HG03520 (cell line): ENCODE results near the gene A2M.

Experiments used
- ATAC-seq: cut with Tn5 transposase; IDR thresholded peaks from one replicate; pipeline ENCODE4 v1.9.1; 2021; ENCODE audit warnings: mild to moderate bottlenecking, moderate library complexity; ENCODE audit not compliant: unreplicated experiment

A2M gene

GRCh38 chr12:9099552-9100190, 16.0 kb downstream of the A2M start:
- ATAC-seq = no peak

GRCh38 chr12:9098463-9099026, 17.2 kb downstream of the A2M start:
- ATAC-seq = no peak

- no peak for ATAC-seq
Measured at GRCh38 chr12:9098115-9098452, 17.6 kb downstream of the A2M start.

DNA sequence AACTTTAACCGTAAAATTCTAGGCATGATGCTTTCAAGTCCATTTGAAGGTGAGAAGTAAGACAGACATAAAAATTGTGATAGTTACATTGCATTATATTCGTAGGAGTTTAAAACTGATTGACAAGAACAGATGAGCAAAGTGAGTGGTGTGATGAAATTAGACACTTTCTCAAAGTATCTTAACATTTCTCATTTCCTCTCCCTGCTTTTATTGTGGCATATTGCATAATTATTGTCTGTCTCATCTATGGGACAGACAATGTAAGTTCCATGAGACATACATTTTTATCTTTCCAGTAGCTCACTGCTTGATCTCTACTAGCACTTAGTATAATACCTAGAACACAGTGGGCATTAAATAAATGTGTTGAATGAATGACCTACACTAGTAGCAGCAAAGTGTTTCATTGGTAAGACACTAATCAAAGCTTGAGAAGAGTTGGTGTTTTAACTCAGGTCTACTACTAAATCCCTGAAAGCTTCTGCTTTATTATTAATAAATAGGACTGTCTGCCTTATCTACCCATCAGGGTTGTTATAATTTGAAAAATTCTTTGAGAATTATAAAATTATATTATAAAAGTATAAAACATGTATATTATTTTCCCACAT, 19.0 kb downstream of the A2M start:
- no peak for ATAC-seq

DNA sequence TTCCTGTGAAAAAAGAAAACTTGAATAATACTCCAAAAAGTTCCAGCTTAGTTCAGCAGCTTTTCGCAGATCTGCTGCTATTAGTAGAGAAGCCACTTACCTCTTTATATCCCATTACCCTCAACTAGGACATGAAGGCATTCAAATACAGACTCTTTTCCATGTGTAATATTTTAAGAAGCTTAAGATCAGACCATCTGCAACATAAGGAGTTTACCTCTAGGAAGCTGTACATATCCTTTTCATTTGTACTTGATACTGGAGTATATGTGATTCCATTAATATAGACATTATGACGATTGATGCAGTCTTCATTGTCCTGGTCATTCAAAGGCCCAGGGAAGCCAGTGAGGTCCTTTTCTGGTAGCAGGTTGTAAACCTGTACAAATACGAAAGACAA, 20.4 kb downstream of the A2M start:
- no peak for ATAC-seq

DNA sequence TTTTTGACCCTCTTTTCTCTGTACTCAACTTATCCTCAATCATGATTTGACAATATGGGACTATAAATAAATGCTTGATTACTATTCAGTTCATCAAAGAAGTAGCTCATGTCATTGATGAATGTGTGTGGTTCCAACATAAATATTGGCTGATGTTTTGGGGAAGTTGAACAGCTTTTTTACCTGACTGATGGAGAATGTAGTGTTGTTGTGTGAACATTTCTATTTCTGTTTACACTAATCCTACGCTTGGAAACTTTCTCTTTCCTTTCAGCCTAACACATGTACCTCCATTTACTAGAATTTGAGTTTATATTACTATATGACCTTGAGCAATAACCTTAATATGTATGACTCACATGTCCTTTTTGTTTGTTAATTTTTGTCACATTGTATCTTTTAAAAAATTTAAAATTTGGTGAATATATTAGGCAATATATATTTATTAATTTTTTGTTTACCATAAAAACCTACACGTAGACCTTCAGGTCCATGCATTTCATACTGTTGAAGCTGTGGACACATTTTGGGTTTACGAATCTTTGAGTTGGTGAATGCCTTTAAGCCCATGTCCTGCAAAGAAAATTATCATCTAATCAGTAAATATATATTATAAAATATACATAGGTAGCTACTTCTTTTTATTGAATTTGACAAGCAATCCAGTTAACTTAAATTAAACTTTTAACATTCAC, 21.1 kb downstream of the A2M start:
- no peak for ATAC-seq

DNA sequence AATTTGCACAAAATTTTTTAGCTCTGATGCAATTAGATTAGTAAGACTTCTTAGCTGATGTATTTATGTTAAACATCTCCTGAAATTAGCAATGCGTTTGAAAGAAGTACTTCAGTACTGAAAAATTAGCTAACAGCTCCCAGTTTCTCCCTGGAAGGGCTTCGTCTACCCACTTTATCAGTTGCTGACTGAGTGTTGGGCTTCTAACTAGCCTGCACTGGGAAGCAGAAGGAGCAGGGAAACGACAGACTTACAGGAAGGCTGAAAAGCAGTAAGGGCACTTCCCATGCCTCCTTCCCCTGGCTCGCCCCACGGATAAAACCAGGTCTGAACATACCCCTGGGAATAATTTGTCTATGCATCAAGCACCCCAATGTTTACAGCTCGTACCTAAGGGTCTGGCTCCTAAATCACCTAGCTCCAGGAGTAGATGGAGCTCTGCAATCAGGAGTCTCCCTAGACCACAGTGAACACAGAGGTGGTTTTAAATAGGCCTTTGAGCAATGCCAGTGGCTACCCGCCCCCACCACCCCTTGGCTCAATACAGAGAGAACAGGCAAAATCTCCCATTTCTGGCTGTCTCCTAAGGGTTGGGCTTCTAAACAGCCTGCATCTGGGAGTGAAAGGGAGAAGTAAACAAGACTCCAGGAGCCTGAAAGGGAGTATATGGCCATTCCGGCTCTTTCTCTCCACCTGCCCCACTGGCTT, 23.7 kb downstream of the A2M start:
- no peak for ATAC-seq

GRCh38 chr12:9090220-9090619, 25.5 kb downstream of the A2M start:
- ATAC-seq = no peak

DNA sequence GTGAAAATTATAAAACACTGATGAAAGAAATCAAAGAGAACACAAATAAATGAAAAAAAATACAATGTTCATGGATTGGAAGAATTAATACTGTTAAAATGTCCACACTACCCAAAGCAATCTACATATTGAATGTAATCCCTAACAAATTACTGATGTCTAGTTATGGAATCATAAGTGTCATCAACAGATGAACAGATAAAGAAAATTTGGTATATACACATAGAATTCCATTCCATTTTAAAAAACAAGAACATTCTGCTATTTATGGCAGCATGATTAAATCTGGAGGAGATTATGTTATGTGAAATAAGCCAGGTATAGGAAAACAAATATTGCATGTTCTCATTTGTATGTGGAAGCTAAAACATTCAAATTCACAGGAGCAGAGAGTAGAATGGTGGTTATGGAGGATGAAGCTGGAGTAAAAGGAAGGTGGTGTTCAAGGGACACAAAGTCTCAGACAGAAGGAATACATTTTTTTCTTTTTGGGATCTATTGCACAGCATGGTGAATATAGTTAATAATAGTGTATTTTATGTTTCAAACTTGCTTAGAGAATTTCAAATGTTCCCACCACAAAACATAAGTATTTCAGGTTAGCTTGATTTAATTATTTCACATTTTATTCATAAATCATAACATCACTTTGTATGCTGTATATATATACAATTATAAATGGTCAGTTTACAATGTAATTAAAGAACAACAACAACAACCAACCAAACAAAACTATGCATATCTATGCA, 28.5 kb downstream of the A2M start:
- ATAC-seq = no peak

DNA sequence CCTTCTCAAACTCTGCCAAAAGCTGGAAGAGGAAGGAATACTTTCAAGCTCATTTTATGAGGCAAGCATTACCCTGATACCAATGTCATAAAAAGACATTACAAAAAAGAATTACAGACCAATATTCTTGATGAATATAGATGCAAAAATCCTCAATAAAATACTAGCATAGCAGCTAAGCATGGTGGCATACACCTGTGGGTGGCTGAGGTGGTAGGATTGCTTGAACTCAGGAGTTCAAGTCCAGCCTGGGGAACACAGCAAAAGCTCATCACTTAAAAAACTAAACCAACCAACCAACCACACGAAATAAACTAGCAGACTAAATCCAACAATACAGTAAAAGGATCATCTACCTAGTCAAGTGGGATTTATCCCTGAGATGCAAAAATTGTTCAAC, 29.6 kb downstream of the A2M start:
- ATAC-seq = no peak

GRCh38 chr12:9084417-9084816, 31.3 kb downstream of the A2M start:
- no peak for ATAC-seq

DNA sequence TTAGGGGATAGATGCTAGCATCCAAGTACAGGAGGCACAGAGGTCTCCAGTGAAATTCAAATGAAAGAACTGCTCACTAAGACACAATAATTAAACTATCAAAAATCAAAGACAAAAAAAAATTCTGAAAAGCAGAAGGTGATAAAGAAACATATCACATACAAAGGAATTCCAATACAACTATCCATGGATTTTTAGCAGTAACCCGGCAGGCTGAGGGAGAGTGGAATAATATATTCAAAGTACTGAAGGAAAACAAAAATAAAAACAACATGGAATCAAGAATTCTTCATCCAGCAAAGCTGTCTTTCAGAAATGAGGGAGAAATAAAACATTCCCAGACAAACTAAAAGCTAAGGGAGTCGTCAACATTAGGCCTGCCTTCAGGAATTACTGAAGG, 31.9 kb downstream of the A2M start:
- ATAC-seq = no peak

DNA sequence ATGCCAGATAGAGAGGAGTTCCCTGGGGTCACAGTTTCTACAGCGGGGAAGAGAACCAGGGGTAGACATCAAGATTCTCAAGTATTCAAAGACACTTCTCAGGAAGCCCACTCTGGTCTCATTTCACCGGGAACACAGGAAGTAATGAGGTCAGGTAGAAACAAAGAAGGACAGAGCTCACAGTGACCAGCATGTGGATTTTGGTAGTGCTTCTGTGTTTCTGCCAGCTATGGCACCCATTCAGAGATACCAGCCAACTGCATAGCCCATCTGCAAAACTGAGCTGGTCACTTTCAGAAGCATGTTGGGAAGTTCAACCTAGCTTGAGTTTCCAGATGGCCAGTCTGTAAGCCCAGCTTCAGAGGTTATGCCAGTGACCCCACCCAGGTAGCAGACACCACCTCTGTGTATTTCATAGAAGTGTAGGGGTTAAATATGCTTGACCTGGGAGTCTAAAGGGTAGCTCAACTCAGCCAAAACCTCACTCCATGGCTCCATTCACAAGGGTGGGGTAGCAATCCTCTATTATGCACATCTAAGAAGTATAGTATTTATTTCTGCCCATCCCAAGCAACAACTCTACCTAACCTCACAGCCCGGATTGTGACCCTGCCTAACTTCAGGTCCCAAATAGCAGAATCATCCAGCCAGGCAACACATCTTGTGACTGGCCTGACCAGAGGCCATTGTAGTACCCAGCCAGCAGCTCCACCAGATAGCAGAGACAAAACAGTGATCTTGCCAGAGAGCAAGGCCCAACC, 33.9 kb downstream of the A2M start:
- ATAC-seq = no peak

DNA sequence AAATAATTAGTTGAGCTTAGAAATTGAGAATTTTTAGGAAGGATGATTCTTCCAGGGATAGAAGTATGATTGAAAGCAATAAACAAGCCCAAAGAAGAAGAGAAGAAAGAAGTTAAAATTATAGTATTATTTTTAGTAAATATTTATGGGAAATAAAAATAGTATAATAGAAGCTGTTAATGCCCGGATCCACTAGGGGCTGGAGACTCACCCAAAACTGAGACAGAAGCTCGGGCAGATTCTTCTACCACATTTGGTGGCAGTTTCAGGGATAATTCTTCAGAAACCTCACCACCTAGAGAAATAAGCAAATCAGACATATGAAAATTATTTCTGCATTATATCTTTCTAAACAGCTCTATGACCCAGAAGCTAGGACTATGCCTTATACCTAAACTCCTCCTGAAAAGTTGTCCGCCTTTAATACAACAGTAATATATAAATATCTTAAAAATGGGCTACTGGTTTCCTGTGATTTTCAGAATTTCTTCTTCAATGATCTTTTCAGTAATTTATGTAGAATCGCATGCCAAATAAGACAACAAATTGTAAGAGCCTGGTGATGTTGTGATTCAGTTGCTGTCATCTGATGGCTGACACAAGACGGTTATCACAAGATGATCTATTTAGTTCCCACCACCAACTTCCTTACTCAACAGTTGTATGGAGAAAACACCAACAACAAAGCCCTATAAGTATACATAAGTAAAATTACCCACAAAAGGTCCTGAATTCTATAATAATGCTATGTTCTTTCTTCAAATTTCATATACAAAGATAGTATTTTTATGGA, 35.6 kb downstream of the A2M start:
- ATAC-seq = no peak

DNA sequence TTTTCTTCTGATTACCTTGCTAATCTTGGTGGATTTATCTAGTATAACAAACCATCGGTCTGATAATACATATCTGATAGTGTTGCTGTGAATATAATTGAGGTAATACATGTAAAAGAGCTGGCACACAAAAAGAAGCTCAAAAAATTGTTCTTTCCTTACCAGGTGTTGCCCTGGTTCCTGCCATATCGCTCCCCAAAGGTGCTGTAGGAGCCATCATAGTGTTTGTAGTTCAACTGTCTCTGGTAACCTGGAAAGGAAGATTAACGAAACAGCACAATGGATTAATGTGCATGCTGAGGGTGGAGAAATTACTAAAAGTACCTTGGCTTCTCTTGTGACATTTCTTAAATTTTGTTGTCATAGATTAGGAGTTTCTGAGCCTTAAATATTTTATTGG, 36.6 kb downstream of the A2M start:
- ATAC-seq = no peak

GRCh38 chr12:9077152-9078031, 38.3 kb downstream of the A2M start:
- ATAC-seq = no peak

GRCh38 chr12:9076733-9077132, 39.0 kb downstream of the A2M start:
- no peak for ATAC-seq

GRCh38 chr12:9075138-9075535, 40.6 kb downstream of the A2M start:
- ATAC-seq = no peak
